K562 (cell line): ENCODE measurements around the gene E2F1. TPM values are rescaled to one million over a fixed set of nuclear protein-coding genes. Genes with fewer than 3 reads are reported as not detected.

Experiments
- ATAC-seq: fragments of 200-7000 bp; cut with Tn5 transposase; 3 replicates; pipeline ENCODE4 v1.9.1; 2020; ENCODE audit warnings: moderate library complexity
- BruUV-seq: library from RNA; stranded (reverse); fragments of 400-500 nt; replicated peaks from 2 replicates; lab custom pipeline; 2021; lab: Mats Ljungman, UMichigan
- CTCF ChIA-PET: fragments of 300-600 bp; formaldehyde crosslinking; extraction: SDS; loops from one replicate; lab custom pipeline; 2021; ENCODE audit warnings: low intra/inter-chr PET ratio; lab: Yijun Ruan, JAX
- POLR2A ChIA-PET: fragments of 300-600, 350-650 bp; sonication (Branson Sonifier 250); formaldehyde crosslinking; extraction: SDS; loops from one replicate; lab custom pipeline; 2021; ENCODE audit warnings: antibody characterized with exemption, inconsistent platforms; lab: Yijun Ruan, JAX
- DNase-seq, 4 experiments: peaks; one replicate each; pipeline versions ENCODE4 v3.0.0 to v3.0.0-alpha.2; 2011 to 2018; ENCODE audit warnings: low spot score in 3 of 4, mixed read lengths in 3 of 4; ENCODE audit errors: extremely low read depth in 1 of 4
- FAIRE-seq: peaks from 2 replicates; lab custom pipeline; 2011; peaks lifted over from hg19 to GRCh38; lab: Jason Lieb, UNC
- H2AFZ ChIP-seq: 2 replicates; pipeline ENCODE4 v1.6.0; 2011; ENCODE audit warnings: low read depth, low read length, control low read depth, inconsistent platforms
- H3K27ac ChIP-seq: fragments of 200-600 bp; 3 replicates; pipeline ENCODE4 v1.8.0; 2011; ENCODE audit warnings: low read depth, mild to moderate bottlenecking, control low read depth, inconsistent platforms, low read length, moderate library complexity, mixed read lengths; ENCODE audit errors: extremely low read depth
- H3K27me3 ChIP-seq, 2 experiments: fragments of 300-600 bp in 1 of 2; 2 replicates in 1 of 2; 3 replicates in 1 of 2; pipeline versions ENCODE4 v1.6.0 to v1.8.0; 2011; ENCODE audit warnings: inconsistent platforms in 2 of 2, low read length in 2 of 2, mild to moderate bottlenecking in 1 of 2, mixed read lengths in 1 of 2, moderate library complexity in 1 of 2; ENCODE audit not compliant: control insufficient read depth in 2 of 2, insufficient read depth in 2 of 2
- H3K36me3 ChIP-seq: fragments of 300-600 bp; 3 replicates; pipeline ENCODE4 v1.8.0; 2011; ENCODE audit warnings: mild to moderate bottlenecking, low read length, inconsistent platforms; ENCODE audit not compliant: control insufficient read depth, insufficient read depth
- H3K4me1 ChIP-seq, 2 experiments: fragments of 200-600 bp in 1 of 2; replicated peaks in 1 of 2; 2 replicates in 1 of 2; 3 replicates in 1 of 2; pipeline versions ENCODE4 v1.5.1 to v1.8.0; 2011; ENCODE audit warnings: inconsistent platforms in 2 of 2, low read length in 2 of 2, mild to moderate bottlenecking in 1 of 2, mixed read lengths in 1 of 2, moderate library complexity in 1 of 2; ENCODE audit not compliant: control insufficient read depth in 2 of 2, insufficient read depth in 2 of 2
- H3K4me2 ChIP-seq: 2 replicates; pipeline ENCODE4 v1.6.1; 2011; ENCODE audit warnings: low read length, control low read depth, inconsistent platforms, mixed read lengths; ENCODE audit not compliant: insufficient read depth
- H3K4me3 ChIP-seq: fragments of 200-600 bp; sonication (generic), shearing (Covaris generic); 2 replicates; pipeline ENCODE4 v1.5.1; 2016; ENCODE audit warnings: control low read depth, inconsistent platforms
- H3K79me2 ChIP-seq: fragments of 200-600 bp; 3 replicates; pipeline ENCODE4 v1.8.0; 2011; ENCODE audit warnings: low read length, inconsistent platforms; ENCODE audit not compliant: control insufficient read depth, insufficient read depth
- H3K9ac ChIP-seq, 2 experiments: 2 replicates each; pipeline versions ENCODE4 v1.6.0 to v1.6.1; 2011; ENCODE audit warnings: low read depth in 2 of 2, low read length in 2 of 2, control low read depth in 1 of 2, inconsistent platforms in 1 of 2, mild to moderate bottlenecking in 1 of 2, mixed read lengths in 1 of 2; ENCODE audit not compliant: insufficient read depth in 1 of 2
- H3K9me1 ChIP-seq: one replicate; pipeline ENCODE4 v1.6.0; 2011; ENCODE audit warnings: inconsistent platforms, mild to moderate bottlenecking, low read length, moderate library complexity; ENCODE audit not compliant: control insufficient read depth, insufficient read depth
- H3K9me3 ChIP-seq: replicated peaks from 2 replicates; pipeline ENCODE4 v1.5.1; 2011; ENCODE audit warnings: low read depth, low read length, inconsistent platforms; ENCODE audit not compliant: control insufficient read depth, insufficient read depth
- H4K20me1 ChIP-seq: replicated peaks from 2 replicates; pipeline ENCODE4 v1.6.1; 2011; ENCODE audit warnings: low read length, inconsistent platforms, mixed read lengths; ENCODE audit not compliant: control insufficient read depth, insufficient read depth
- TRIM24 ChIP-seq, 2 experiments: fragments of 450-650 bp; IDR thresholded peaks; 2 replicates each; pipeline ENCODE4 v1.6.1; 2016
- ZFP36 ChIP-seq: fragments of 150-350 bp; IDR thresholded peaks from 2 replicates; pipeline ENCODE4 v1.6.1; 2018; ENCODE audit warnings: low read length, low read depth; ENCODE audit not compliant: partially characterized antibody
- WGBS: fragments of 100-300 bp; shearing (Covaris generic); methylation state at CpG from one replicate; pipeline ENCODE4 v1.1.6; 2016; ENCODE audit warnings: low coverage, mixed read lengths; ENCODE audit not compliant: insufficient coverage; ENCODE audit errors: missing lambda C conversion rate; 5-methylcytosine and 5-hydroxymethylcytosine counted together
- in situ Hi-C: fragments of 300-500 bp; cut with MboI; formaldehyde crosslinking; loops from 4 replicates; pipeline ENCODE4 v1.15.0; 2018; ENCODE audit warnings: inconsistent platforms, mixed read lengths
- intact Hi-C: fragments of 100-400 bp; cut with micrococcal nuclease; formaldehyde crosslinking; loops from 2 replicates; pipeline ENCODE4 v1.14.2; 2022
- polyA plus RNA-seq, 8 experiments: library from polyadenylated mRNA; depleted of rRNA in 4 of 8; stranded (reverse) in 5 of 8; unstranded in 3 of 8; fragments of >200 nt; fragmentation: Nextera tagmentation in 2 of 8; fragmentation: Illumina TruSeq in 1 of 8; extraction: Ambion mirVana in 2 of 8; extraction: Trizol in 1 of 8; gene quantifications; 2 replicates each; pipeline versions ENCODE4 v1.2.1 to v1.2.3, GENCODE V29; 2011 to 2014; ENCODE audit warnings: inconsistent platforms in 1 of 8, missing spikeins in 1 of 8
- total RNA-seq, 7 experiments: library from RNA; depleted of rRNA in 6 of 7; stranded (reverse); fragments of >200 nt in 6 of 7; fragmentation: Illumina TruSeq in 2 of 7; extraction: Trizol in 2 of 7; gene quantifications; 2 replicates each; pipeline versions ENCODE4 v1.2.1 to v1.2.3, GENCODE V29; 2011 to 2021; ENCODE audit warnings: low replicate concordance in 1 of 7
- TF ChIP-seq, protein P1 (sequence below): fragments of 450-650 bp; IDR thresholded peaks from 2 replicates; pipeline ENCODE4 v1.6.1; 2017; ENCODE audit warnings: antibody characterized with exemption
- TF ChIP-seq, protein P2 (sequence below): sonication (generic); formaldehyde crosslinking; IDR thresholded peaks from 2 replicates; pipeline ENCODE4 v1.5.0; 2020; ENCODE audit warnings: missing genetic modification reagents
- TF ChIP-seq, protein P3 (sequence below): fragments of 250-450 bp; sonication (Bioruptor Pico); IDR thresholded peaks from 2 replicates; pipeline ENCODE4 v1.4.0; 2020; ENCODE audit warnings: mild to moderate bottlenecking, moderate library complexity, borderline replicate concordance
- TF ChIP-seq, protein P4 (sequence below): fragments of 450-650 bp; formaldehyde crosslinking; IDR thresholded peaks from 2 replicates; pipeline ENCODE4 v1.4.0; 2020; ENCODE audit warnings: mild to moderate bottlenecking, moderate library complexity
- TF ChIP-seq, protein P5 (sequence below), 3 experiments: fragments of 200-800 bp in 1 of 3; fragments of 250-450 bp in 1 of 3; fragments of 450-650 bp in 1 of 3; sonication (Bioruptor Pico) in 1 of 3; sonication (Bioruptor generic) in 1 of 3; formaldehyde crosslinking in 1 of 3; IDR thresholded peaks; 2 replicates each; pipeline versions ENCODE4 v1.6.1 to v1.8.0; 2016 to 2022; ENCODE audit warnings: mild to moderate bottlenecking in 2 of 3, missing genetic modification characterization in 2 of 3, missing compliant biosample characterization in 1 of 3, moderate library complexity in 1 of 3

The E2F1 gene
- total and polyA plus RNA-seq, 9 of the 15 experiments (the other 6 are each of a cell fraction or from before 2014, with no cell fraction given), result 0.14 to 30.6 (median 13.1) TPM

DNA sequence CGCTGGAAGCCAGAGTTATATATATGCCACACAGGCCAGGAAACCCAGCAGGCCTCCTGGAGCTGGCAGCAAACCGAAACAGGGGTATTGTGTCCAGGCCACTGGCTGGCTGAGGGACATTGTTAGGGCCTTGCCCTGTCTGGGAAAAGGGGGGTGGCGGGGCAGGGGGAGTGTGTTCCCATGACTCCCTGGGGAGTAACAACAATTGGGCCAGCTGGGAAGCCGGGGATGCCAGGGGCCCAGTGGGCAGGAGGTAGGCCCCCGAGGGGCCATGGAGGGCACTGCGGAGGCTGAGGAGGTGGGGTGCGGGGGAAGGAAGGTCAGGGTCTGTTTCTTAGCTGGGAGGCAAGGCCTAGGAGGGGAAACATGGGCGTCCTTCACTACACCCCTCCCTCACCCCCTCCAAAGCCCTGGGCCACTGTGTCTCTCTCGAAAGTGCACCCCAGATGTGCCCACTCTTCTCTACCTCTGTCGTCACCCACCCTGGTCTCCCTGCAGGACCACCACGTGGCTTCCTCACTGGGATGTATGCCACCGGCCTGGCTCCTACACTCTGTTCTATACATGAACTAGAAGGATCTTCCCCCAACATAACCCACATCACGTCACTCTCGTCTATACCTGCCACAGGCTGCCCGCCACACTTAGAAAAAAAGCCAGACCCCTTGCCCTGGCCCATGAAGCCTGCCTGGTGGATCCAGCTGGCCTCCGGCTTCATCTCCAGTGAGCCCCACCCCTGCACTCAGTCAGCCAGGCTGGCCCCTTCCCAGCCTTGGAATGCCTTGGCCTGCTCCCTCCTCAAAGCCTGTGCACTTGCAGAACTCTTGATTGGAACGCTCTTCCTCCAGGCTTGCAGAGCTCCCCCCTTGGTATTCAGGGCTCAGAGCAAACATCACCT lies 7.8 kb upstream of the E2F1 start:
- Histone ChIP-seq H3K9ac (no peak overlapping the region), H2AFZ (no peak overlapping the region), H3K36me3 (no peaks in the 10 kb centered on the region), H3K4me2 (no peak overlapping the region), H3K9me3 (no peaks in the 10 kb centered on the region), H3K79me2 (no peaks in the 10 kb centered on the region), H3K27me3 (no peaks in the 10 kb centered on the region), H3K4me1 (peaks cover 12 to 14% of the 10 kb centered on the region in 2 experiments), H4K20me1 (no peaks in the 10 kb centered on the region), H3K4me3 (no peak overlapping the region), H3K27ac (no peak overlapping the region), H3K9me1 (no peaks in the 10 kb centered on the region)
- ATAC-seq (no peak), DNase-seq (no peak), FAIRE-seq (no peak)
- ChIA-PET POLR2A (interaction anchor here (0.5 to 1.4 kb wide), 2 partner anchors 27 to 30 kb away, joined by 3 to 5 read pairs; no protein-coding TSS in a partner anchor), CTCF (no interaction called here)
- intact Hi-C loops (no loop called here), in situ Hi-C loops (no loop called here)
- BruUV-seq, result no TSS peak
- 73% methylated on average over 13 of the region's 17 CpGs for WGBS
- TF ChIP-seq, protein P1, sequence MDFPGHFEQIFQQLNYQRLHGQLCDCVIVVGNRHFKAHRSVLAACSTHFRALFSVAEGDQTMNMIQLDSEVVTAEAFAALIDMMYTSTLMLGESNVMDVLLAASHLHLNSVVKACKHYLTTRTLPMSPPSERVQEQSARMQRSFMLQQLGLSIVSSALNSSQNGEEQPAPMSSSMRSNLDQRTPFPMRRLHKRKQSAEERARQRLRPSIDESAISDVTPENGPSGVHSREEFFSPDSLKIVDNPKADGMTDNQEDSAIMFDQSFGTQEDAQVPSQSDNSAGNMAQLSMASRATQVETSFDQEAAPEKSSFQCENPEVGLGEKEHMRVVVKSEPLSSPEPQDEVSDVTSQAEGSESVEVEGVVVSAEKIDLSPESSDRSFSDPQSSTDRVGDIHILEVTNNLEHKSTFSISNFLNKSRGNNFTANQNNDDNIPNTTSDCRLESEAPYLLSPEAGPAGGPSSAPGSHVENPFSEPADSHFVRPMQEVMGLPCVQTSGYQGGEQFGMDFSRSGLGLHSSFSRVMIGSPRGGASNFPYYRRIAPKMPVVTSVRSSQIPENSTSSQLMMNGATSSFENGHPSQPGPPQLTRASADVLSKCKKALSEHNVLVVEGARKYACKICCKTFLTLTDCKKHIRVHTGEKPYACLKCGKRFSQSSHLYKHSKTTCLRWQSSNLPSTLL, result no peak
- TF ChIP-seq, protein P2, sequence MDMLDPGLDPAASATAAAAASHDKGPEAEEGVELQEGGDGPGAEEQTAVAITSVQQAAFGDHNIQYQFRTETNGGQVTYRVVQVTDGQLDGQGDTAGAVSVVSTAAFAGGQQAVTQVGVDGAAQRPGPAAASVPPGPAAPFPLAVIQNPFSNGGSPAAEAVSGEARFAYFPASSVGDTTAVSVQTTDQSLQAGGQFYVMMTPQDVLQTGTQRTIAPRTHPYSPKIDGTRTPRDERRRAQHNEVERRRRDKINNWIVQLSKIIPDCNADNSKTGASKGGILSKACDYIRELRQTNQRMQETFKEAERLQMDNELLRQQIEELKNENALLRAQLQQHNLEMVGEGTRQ, result no peak
- TF ChIP-seq, protein P3, sequence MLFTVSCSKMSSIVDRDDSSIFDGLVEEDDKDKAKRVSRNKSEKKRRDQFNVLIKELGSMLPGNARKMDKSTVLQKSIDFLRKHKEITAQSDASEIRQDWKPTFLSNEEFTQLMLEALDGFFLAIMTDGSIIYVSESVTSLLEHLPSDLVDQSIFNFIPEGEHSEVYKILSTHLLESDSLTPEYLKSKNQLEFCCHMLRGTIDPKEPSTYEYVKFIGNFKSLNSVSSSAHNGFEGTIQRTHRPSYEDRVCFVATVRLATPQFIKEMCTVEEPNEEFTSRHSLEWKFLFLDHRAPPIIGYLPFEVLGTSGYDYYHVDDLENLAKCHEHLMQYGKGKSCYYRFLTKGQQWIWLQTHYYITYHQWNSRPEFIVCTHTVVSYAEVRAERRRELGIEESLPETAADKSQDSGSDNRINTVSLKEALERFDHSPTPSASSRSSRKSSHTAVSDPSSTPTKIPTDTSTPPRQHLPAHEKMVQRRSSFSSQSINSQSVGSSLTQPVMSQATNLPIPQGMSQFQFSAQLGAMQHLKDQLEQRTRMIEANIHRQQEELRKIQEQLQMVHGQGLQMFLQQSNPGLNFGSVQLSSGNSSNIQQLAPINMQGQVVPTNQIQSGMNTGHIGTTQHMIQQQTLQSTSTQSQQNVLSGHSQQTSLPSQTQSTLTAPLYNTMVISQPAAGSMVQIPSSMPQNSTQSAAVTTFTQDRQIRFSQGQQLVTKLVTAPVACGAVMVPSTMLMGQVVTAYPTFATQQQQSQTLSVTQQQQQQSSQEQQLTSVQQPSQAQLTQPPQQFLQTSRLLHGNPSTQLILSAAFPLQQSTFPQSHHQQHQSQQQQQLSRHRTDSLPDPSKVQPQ (CRISPR knock-in tag), result no peak
- TF ChIP-seq TRIM24 (IDR thresholded peaks at IDR 0.05), result no peak
- TF ChIP-seq, protein P4, sequence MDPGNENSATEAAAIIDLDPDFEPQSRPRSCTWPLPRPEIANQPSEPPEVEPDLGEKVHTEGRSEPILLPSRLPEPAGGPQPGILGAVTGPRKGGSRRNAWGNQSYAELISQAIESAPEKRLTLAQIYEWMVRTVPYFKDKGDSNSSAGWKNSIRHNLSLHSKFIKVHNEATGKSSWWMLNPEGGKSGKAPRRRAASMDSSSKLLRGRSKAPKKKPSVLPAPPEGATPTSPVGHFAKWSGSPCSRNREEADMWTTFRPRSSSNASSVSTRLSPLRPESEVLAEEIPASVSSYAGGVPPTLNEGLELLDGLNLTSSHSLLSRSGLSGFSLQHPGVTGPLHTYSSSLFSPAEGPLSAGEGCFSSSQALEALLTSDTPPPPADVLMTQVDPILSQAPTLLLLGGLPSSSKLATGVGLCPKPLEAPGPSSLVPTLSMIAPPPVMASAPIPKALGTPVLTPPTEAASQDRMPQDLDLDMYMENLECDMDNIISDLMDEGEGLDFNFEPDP (CRISPR knock-in tag), result no peak
- TF ChIP-seq, protein P5, sequence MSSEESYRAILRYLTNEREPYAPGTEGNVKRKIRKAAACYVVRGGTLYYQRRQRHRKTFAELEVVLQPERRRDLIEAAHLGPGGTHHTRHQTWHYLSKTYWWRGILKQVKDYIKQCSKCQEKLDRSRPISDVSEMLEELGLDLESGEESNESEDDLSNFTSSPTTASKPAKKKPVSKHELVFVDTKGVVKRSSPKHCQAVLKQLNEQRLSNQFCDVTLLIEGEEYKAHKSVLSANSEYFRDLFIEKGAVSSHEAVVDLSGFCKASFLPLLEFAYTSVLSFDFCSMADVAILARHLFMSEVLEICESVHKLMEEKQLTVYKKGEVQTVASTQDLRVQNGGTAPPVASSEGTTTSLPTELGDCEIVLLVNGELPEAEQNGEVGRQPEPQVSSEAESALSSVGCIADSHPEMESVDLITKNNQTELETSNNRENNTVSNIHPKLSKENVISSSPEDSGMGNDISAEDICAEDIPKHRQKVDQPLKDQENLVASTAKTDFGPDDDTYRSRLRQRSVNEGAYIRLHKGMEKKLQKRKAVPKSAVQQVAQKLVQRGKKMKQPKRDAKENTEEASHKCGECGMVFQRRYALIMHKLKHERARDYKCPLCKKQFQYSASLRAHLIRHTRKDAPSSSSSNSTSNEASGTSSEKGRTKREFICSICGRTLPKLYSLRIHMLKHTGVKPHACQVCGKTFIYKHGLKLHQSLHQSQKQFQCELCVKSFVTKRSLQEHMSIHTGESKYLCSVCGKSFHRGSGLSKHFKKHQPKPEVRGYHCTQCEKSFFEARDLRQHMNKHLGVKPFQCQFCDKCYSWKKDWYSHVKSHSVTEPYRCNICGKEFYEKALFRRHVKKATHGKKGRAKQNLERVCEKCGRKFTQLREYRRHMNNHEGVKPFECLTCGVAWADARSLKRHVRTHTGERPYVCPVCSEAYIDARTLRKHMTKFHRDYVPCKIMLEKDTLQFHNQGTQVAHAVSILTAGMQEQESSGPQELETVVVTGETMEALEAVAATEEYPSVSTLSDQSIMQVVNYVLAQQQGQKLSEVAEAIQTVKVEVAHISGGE (CRISPR knock-in tag; IDR thresholded peaks at IDR 0.05), result no peak
- no peak for TF ChIP-seq ZFP36
